ENCODE results near the gene MN1. TPM values are rescaled to one million over a fixed set of nuclear protein-coding genes. Genes with fewer than 3 reads are reported as not detected.

MN1 gene
- total RNA-seq, 1 donor: 6.2 TPM

- Histone ChIP-seq H3K4me1 (ENCODE audit: insufficient read depth, low read length) (no peaks in the 10 kb centered on the region), H3K27me3 (ENCODE audit: insufficient read depth, low read length) (no peaks in the 10 kb centered on the region), H3K36me3 (ENCODE audit: insufficient read depth, low read length) (no peaks in the 10 kb centered on the region), H2AFZ (ENCODE audit: low read length) (no peak overlapping the region), H3K79me2 (ENCODE audit: insufficient read depth, low read length) (no peaks in the 10 kb centered on the region), H3K4me3 (ENCODE audit: insufficient read depth, low read length) (no peak overlapping the region), H4K20me1 (ENCODE audit: insufficient read depth, low read length) (no peaks in the 10 kb centered on the region), H3K9me3 (ENCODE audit: low read depth, low read length) (no peaks in the 10 kb centered on the region), H3K27ac (ENCODE audit: low read depth, low read length) (no peak overlapping the region), H3K4me2 (ENCODE audit: insufficient read depth, low read length) (no peak overlapping the region)
- no peak for DNase-seq (ENCODE audit: insufficient read length, low spot score, missing footprints)
- TF ChIP-seq, protein P1, sequence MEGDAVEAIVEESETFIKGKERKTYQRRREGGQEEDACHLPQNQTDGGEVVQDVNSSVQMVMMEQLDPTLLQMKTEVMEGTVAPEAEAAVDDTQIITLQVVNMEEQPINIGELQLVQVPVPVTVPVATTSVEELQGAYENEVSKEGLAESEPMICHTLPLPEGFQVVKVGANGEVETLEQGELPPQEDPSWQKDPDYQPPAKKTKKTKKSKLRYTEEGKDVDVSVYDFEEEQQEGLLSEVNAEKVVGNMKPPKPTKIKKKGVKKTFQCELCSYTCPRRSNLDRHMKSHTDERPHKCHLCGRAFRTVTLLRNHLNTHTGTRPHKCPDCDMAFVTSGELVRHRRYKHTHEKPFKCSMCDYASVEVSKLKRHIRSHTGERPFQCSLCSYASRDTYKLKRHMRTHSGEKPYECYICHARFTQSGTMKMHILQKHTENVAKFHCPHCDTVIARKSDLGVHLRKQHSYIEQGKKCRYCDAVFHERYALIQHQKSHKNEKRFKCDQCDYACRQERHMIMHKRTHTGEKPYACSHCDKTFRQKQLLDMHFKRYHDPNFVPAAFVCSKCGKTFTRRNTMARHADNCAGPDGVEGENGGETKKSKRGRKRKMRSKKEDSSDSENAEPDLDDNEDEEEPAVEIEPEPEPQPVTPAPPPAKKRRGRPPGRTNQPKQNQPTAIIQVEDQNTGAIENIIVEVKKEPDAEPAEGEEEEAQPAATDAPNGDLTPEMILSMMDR (IDR thresholded peaks at IDR 0.05; ENCODE audit: extremely low read depth, low read depth, low read length): peak; percentile 14
Measured at GRCh38 chr22:27825174-27825573, 23.6 kb upstream of the MN1 start.

DNA sequence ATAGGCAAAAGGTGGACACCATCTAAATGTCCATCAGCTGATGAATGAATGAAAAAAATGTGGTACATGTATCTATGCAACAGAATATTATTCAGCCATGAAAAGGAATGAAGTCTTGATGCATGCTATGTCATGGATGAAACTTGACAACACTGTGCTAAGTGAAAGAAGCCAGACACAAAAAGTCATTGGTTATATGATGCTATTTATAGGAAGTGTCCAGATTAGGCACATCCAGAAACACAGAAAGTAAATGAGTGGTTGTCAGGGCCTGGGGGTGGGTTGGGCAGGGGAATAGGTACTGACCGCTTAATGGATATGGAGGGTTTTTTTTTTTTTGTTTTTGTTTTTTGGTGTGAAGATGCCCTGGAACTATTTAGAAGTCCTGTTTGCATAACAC lies 21.7 kb upstream of the MN1 start:
- Histone ChIP-seq H3K27me3 (ENCODE audit: insufficient read depth, low read length) (no peaks in the 10 kb centered on the region), H3K4me3 (ENCODE audit: insufficient read depth, low read length) (no peak overlapping the region), H3K4me1 (ENCODE audit: insufficient read depth, low read length) (no peaks in the 10 kb centered on the region), H2AFZ (ENCODE audit: low read length) (no peak overlapping the region), H3K36me3 (ENCODE audit: insufficient read depth, low read length) (no peaks in the 10 kb centered on the region), H4K20me1 (ENCODE audit: insufficient read depth, low read length) (no peaks in the 10 kb centered on the region), H3K79me2 (ENCODE audit: insufficient read depth, low read length) (no peaks in the 10 kb centered on the region), H3K4me2 (ENCODE audit: insufficient read depth, low read length) (no peak overlapping the region), H3K27ac (ENCODE audit: low read depth, low read length) (no peak overlapping the region), H3K9me3 (ENCODE audit: low read depth, low read length) (no peaks in the 10 kb centered on the region)
- TF ChIP-seq, protein P1 (IDR thresholded peaks at IDR 0.05; ENCODE audit: extremely low read depth, low read depth, low read length): no peak
- DNase-seq (ENCODE audit: insufficient read length, low spot score, missing footprints): no peak

DNA sequence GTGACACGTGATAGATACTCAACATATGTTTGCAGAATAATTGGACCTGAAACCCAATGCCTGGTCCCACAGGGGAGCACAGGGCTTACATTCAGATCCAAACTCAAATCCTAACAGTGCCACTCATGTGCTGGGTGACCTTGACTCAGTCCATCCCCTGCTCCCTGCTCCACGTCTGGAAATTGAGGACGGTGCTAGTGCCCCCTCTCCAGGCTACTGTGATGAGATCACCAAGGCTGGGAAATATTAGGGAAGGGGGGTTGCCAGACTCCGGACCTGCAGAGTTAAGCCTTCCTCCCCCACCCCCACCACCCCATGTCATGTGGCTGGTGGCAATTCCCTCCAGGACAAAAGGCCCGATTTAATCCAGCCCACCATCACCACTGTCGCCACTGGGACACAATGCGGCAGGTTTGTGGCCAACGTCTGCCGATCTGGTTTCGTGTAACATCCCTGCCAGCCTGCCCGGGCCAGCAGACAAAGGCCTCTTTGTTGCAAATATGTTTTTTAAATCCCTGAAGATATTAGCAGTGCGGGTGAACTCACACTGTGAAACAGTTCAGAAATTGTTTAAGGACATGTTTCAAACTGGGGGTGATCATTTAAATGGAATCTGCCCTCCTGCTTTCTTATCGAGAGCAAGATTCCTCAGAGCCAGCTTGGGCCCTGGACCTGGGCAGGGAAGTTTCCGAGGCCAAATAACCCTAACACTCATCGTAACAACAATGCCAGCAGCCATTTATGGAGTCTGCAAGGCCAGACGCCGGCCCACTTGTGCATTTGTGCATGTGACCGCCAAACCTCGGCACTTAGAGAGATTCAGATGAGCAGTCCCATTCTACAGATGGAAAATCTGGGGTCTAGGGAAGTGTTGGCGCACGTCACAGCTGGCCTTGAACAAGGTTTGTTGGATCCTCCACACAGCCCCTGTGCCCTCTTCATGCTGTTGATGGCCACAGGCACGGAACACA lies 19.6 kb upstream of the MN1 start:
- DNase-seq (ENCODE audit: insufficient read length, low spot score, missing footprints): no peak
- Histone ChIP-seq H3K79me2 (ENCODE audit: insufficient read depth, low read length) (no peaks in the 10 kb centered on the region), H3K27me3 (ENCODE audit: insufficient read depth, low read length) (peaks cover 8% of the 10 kb centered on the region), H3K36me3 (ENCODE audit: insufficient read depth, low read length) (no peaks in the 10 kb centered on the region), H2AFZ (ENCODE audit: low read length) (peak overlapping the region; percentile 79), H3K4me2 (ENCODE audit: insufficient read depth, low read length) (peak overlapping the region; percentile 2), H3K4me3 (ENCODE audit: insufficient read depth, low read length) (no peak overlapping the region), H3K4me1 (ENCODE audit: insufficient read depth, low read length) (no peaks in the 10 kb centered on the region), H3K9me3 (ENCODE audit: low read depth, low read length) (no peaks in the 10 kb centered on the region), H4K20me1 (ENCODE audit: insufficient read depth, low read length) (no peaks in the 10 kb centered on the region), H3K27ac (ENCODE audit: low read depth, low read length) (no peak overlapping the region)
- TF ChIP-seq, protein P1 (IDR thresholded peaks at IDR 0.05; ENCODE audit: extremely low read depth, low read depth, low read length): no peak

DNA sequence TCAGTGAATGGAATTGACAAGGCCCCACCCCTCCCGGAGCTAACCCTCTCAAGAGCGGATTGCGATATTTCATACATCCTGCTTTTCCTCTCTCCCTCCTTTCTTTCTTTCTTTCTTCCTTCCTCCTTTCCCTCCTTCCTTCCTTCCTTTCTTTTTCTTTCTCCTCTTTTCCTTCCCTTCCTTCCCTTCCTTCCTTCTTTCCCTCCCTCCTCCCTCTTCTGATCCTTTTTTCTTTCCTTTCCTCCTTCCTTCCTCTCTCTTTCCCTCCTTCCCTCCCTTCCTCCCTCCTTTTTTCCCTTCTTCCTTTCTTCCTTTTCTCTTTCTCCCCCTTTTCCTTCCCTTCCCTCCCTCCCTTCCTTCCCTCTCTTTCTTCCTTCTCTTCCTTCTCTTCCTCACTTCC lies 15.0 kb upstream of the MN1 start:
- Histone ChIP-seq H4K20me1 (ENCODE audit: insufficient read depth, low read length) (no peaks in the 10 kb centered on the region), H3K36me3 (ENCODE audit: insufficient read depth, low read length) (no peaks in the 10 kb centered on the region), H3K27ac (ENCODE audit: low read depth, low read length) (no peak overlapping the region), H3K27me3 (ENCODE audit: insufficient read depth, low read length) (peaks cover 12% of the 10 kb centered on the region), H3K4me3 (ENCODE audit: insufficient read depth, low read length) (no peak overlapping the region), H3K4me2 (ENCODE audit: insufficient read depth, low read length) (no peak overlapping the region), H3K4me1 (ENCODE audit: insufficient read depth, low read length) (no peaks in the 10 kb centered on the region), H3K79me2 (ENCODE audit: insufficient read depth, low read length) (no peaks in the 10 kb centered on the region), H3K9me3 (ENCODE audit: low read depth, low read length) (no peaks in the 10 kb centered on the region), H2AFZ (ENCODE audit: low read length) (no peak overlapping the region)
- no peak for DNase-seq (ENCODE audit: insufficient read length, low spot score, missing footprints)
- TF ChIP-seq, protein P1 (IDR thresholded peaks at IDR 0.05; ENCODE audit: extremely low read depth, low read depth, low read length): no peak

All from osteoblast (primary cell).